ENCODE data around the gene SGPL1. TPM values are rescaled to one million over a fixed set of nuclear protein-coding genes. Genes with fewer than 3 reads are reported as not detected.

The SGPL1 gene
- total RNA-seq, 1 experiment from 2014 or later: 52.6 TPM

DNA sequence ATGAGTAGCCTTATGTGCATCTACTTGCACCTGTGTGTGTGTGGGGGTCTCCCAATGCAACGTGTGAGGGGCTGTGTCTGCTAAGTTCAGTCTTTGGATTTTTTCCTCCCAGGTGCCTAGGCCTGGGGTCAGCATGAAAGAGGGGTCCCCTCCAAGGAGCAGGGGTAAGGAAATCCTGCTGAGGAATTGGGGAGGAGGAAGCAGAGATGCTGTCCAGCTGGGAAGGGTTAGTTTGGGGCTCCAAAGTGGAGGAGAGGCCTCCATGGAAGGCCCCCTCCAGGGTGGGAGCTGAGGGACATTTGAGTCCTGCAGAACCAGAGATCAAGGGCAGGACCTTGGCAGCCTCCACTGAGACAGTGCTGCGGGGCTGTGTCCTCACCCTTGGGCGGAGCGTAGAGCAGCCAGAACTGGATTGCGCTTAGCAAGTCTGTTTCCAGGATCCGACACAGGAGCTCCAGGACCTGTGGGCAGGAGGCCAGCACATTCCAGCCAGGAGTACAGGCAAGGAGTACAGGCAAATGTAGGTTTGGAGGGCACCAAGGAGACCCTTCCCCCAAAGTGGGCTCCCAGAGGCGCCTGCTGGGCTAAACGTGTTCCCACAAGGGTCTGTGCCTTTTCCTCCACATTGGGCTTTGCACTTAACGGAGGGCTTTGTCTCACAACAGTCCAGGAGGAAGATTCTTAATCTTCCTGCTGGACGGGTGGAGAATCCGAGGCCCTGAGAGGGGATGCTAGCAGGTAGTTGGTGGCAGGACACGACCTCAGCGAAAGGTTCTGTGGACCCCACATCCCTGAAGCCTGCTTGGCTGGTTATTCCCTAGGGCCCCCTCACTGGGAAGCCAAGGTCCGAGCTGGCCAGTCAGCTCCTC lies 40.7 kb upstream of the SGPL1 start:
- H3K79me2 ChIP-seq (ENCODE audit: insufficient read depth, low read length): no peaks in the 10 kb centered on the region
- TF ChIP-seq, protein P1, sequence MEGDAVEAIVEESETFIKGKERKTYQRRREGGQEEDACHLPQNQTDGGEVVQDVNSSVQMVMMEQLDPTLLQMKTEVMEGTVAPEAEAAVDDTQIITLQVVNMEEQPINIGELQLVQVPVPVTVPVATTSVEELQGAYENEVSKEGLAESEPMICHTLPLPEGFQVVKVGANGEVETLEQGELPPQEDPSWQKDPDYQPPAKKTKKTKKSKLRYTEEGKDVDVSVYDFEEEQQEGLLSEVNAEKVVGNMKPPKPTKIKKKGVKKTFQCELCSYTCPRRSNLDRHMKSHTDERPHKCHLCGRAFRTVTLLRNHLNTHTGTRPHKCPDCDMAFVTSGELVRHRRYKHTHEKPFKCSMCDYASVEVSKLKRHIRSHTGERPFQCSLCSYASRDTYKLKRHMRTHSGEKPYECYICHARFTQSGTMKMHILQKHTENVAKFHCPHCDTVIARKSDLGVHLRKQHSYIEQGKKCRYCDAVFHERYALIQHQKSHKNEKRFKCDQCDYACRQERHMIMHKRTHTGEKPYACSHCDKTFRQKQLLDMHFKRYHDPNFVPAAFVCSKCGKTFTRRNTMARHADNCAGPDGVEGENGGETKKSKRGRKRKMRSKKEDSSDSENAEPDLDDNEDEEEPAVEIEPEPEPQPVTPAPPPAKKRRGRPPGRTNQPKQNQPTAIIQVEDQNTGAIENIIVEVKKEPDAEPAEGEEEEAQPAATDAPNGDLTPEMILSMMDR (conservative IDR thresholded peaks at IDR 0.05): no peak
- peak overlapping the region in 1 of 3 experiments; percentile 60; a peak in 1 of 7 replicates for H3K27ac Mint-ChIP-seq
- H3K9me3 ChIP-seq (ENCODE audit: control insufficient read depth, low read depth, low read length): no peaks in the 10 kb centered on the region
- no peak overlapping the region for H2BK20ac ChIP-seq (ENCODE audit: low read depth, low read length, poor library complexity, severe bottlenecking)
- H4K20me1 ChIP-seq (ENCODE audit: control insufficient read depth, insufficient read depth, insufficient read length): peaks cover 2% of the 10 kb centered on the region
- H4K5ac ChIP-seq (ENCODE audit: insufficient read length, low read depth, low read length): no peak overlapping the region
- no peak overlapping the region for H2BK120ac ChIP-seq (ENCODE audit: low read depth, low read length, poor library complexity, severe bottlenecking)
- H3K18ac ChIP-seq (ENCODE audit: insufficient read length, low read depth, low read length): no peak overlapping the region
- peaks cover 1% of the 10 kb centered on the region for H3K27me3 Mint-ChIP-seq (ENCODE audit: low read depth)
- H3K79me1 ChIP-seq (ENCODE audit: insufficient read depth, low read depth, low read length, poor library complexity, severe bottlenecking): no peaks in the 10 kb centered on the region
- WGBS (ENCODE audit: extremely low coverage, insufficient read length, low lambda C conversion rate): no CpG with 5 or more reads among the region's 14 CpGs
- no peak overlapping the region for H2BK15ac ChIP-seq (ENCODE audit: low read depth, low read length)
- no peak overlapping the region for H2BK5ac ChIP-seq (ENCODE audit: insufficient read length, low read length)
- no peak overlapping the region for H2AFZ ChIP-seq (ENCODE audit: low read length)
- no peak overlapping the region for H2BK12ac ChIP-seq (ENCODE audit: insufficient read length, low read depth, low read length)
- no peaks in the 10 kb centered on the region for H3K27me3 ChIP-seq (ENCODE audit: insufficient read depth, low read length)
- no peak overlapping the region for H4K91ac ChIP-seq (ENCODE audit: insufficient read length, low read depth, low read length)
- no peak overlapping the region for H3K56ac ChIP-seq (ENCODE audit: insufficient read length, low read depth, low read length)
- H3K4ac ChIP-seq (ENCODE audit: low read depth, low read length): no peak overlapping the region
- no peak overlapping the region for H3K4me2 ChIP-seq (ENCODE audit: insufficient read depth, insufficient read length, low read length)
- H4K8ac ChIP-seq (replicated peaks; ENCODE audit: insufficient read length, low read depth, low read length): no peak overlapping the region
- H3T11ph ChIP-seq (ENCODE audit: low read length): no peak overlapping the region
- H3K36me3 Mint-ChIP-seq (ENCODE audit: insufficient read depth in 1 of 3, low read depth in 3 of 3): no peaks in the 10 kb centered on the region; a peak in 2 of 7 replicates
- H3K23me2 ChIP-seq (ENCODE audit: insufficient read length, low read depth, low read length, poor library complexity, severe bottlenecking): no peaks in the 10 kb centered on the region
- no peak overlapping the region for H3K9ac ChIP-seq (ENCODE audit: extremely low read depth, insufficient read length, low read length)
- H3K23ac ChIP-seq (ENCODE audit: insufficient read length, low read depth, low read length): no peak overlapping the region
- H3K4me3 Mint-ChIP-seq: no peak overlapping the region
- no peak overlapping the region for H3K27ac ChIP-seq (ENCODE audit: insufficient read length, low read depth, low read length)
- no peak for DNase-seq
- H3K4me1 ChIP-seq (ENCODE audit: insufficient read depth, low read length): no peaks in the 10 kb centered on the region
- H3K9me3 Mint-ChIP-seq: no peaks in the 10 kb centered on the region
- no peak overlapping the region for H2AK5ac ChIP-seq (ENCODE audit: insufficient read length, low read length)
- peaks cover 5 to 14% of the 10 kb centered on the region in 2 experiments; a peak in 3 of 4 replicates for H3K4me1 Mint-ChIP-seq
- no peak overlapping the region for H3K14ac ChIP-seq (ENCODE audit: insufficient read depth, low read length)
